Right cardiac atrium (tissue), 5 donors: Measurements from ENCODE around the gene SUFU. TPM values are rescaled to one million over a fixed set of nuclear protein-coding genes. Genes with fewer than 3 reads are reported as not detected.
"Not testable (repeated sequence)": the region's sequence is repeated elsewhere in the genome, so short reads cannot be mapped to it uniquely, and the experiment has no call there.

Source experiments
- ATAC-seq, 2 donors: fragments of 200-7000 bp; cut with Tn5 transposase; one replicate each; pipeline versions ENCODE4 v1.8.0 to v1.9.1; 2020; ENCODE audit warnings: moderate library complexity in 2 of 2, mild to moderate bottlenecking in 1 of 2
- DNase-seq, 3 donors: peaks; one replicate each; pipeline ENCODE4 v3.0.0-alpha.2; 2020
- H3K27ac ChIP-seq: one replicate; pipeline ENCODE4 v1.5.1; 2013; ENCODE audit warnings: mild to moderate bottlenecking, low read length, control low read depth, moderate library complexity
- H3K27me3 ChIP-seq: one replicate; pipeline ENCODE4 v1.6.1; 2013; ENCODE audit not compliant: control insufficient read depth, insufficient read depth
- H3K4me1 ChIP-seq: one replicate; pipeline ENCODE4 v1.6.1; 2013; ENCODE audit warnings: low read length; ENCODE audit not compliant: control insufficient read depth, insufficient read depth
- H3K4me3 ChIP-seq: one replicate; pipeline ENCODE4 v1.5.1; 2013; ENCODE audit warnings: low read length, control low read depth
- H3K9me3 ChIP-seq: one replicate; pipeline ENCODE4 v1.6.1; 2013; ENCODE audit warnings: low read length; ENCODE audit not compliant: control insufficient read depth
- WGBS: extraction: QIAGEN DNeasy Blood & Tissue Kit; methylation state at CpG from one replicate; pipeline ENCODE4 v1.1.7; 2013; 5-methylcytosine and 5-hydroxymethylcytosine counted together
- intact Hi-C, 4 donors: fragments of 100-400 bp; cut with DNase I; formaldehyde crosslinking; loops; one replicate each; pipeline versions ENCODE4 v1.11.0 to v1.14.0; 2022 to 2023
- long read RNA-seq, 4 donors: library from polyadenylated mRNA; unstranded; transcript quantifications; one replicate each; pipeline ENCODE4 v2.0.0, GENCODE V29; 2020 to 2021
- polyA plus RNA-seq: library from polyadenylated mRNA; stranded (reverse); fragments of 200-250 nt; gene quantifications from one replicate; pipeline ENCODE4 v1.2.3, GENCODE V29; 2013
- total RNA-seq, 4 donors: library from RNA; stranded (reverse); fragmentation: NEBNext Ultra II Directional; extraction: Animal tissue kit (Norgen Biotek cat#: 25700); gene quantifications; one replicate each; pipeline ENCODE4 v1.2.1, GENCODE V29; 2021
- donor health status: healthy with polysubstance abuse.
- donor health status: DM: no; HTN: yes; CAD: no.
- donor health status: DM: no; HTN: no; CAD: no.
- donor health status: DM: no; HTN: yes; CAD: no; lungs with severe emphysema.
- donor health status: DM: yes; HTN: yes; CAD: no.

The SUFU gene
- 10 to 100 TPM in 3 of 4 donors, 1 to 10 TPM in 1; 7.7 to 11.8 (median 11.4) TPM for total RNA-seq
- polyA plus RNA-seq: 6.7 TPM
- long read RNA-seq, donor 1, full-length matches to known transcripts: 1 of 16 reads
- long read RNA-seq, donor 1, partial matches to known transcripts: 3 of 16 reads
- long read RNA-seq, donor 1, other reads (novel, unspliced or antisense): 12 of 16 reads
- long read RNA-seq, donor 2, full-length matches to known transcripts: 1 of 5 reads
- long read RNA-seq, donor 2, partial matches to known transcripts: 0 of 5 reads
- long read RNA-seq, donor 2, other reads (novel, unspliced or antisense): 4 of 5 reads
- long read RNA-seq, donor 3, partial matches to known transcripts: 0 of 9 reads
- long read RNA-seq, donor 3, other reads (novel, unspliced or antisense): 9 of 9 reads
- long read RNA-seq, donor 4, partial matches to known transcripts: 0 of 7 reads
- long read RNA-seq, donor 4, other reads (novel, unspliced or antisense): 7 of 7 reads

DNA sequence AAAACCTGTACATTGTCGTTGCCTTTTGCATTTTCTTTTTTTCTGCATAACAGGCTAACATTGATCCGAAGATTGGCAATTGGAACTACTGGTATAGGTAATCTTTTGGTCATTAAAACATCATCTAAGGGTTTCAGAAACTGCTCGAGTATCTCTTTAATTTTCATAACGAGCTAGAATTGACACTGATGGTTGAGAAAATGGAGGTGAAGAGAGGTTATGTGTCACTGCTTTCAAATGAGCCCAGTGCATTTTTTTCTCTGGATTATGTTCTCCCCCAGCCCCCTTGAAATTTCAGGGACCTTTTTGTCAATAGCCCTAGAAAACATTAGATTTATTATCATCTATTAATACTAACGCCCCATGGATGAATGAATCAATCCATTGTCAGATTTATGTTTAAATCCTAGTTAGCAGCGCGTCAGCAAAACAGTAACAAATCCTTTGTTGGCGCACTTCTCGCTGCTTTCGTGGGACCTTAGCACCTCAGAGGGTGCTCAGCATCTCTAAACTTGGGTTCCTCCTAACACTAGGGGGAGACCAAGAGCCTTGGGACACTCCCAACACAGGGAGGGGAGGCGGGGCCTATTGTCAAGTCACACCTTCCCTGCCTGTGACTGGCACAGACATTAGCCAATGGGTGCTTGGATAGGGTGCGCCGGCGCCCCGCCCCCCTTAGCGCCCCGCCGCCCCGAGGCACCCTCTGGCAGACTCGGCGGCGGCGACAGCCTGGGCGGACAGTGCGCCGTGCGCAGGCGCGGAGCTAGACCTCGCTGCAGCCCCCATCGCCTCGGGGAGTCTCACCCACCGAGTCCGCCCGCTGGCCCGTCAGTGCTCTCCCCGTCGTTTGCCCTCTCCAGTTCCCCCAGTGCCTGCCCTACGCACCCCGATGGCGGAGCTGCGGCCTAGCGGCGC is at the start of gene SUFU:
SUFU (plus strand) TSS at position 709 of the 915 bp plus-strand sequence; CDS start at position 890, 181 bp downstream.
- intact Hi-C loops: loop anchor here in 1 of 4 donors (5.0 kb wide), 1 partner anchor 79 kb away; no protein-coding TSS in a partner anchor
- under 1% methylated on average over 44 of the region's 44 CpGs for WGBS
- peak within 1 kb of the TSS; percentile 88 for H3K4me3 ChIP-seq
- no peaks in the 10 kb centered on the region for H3K27me3 ChIP-seq
- DNase-seq: peak; percentile 96 to 99 (median 98)
- peak; percentile 89 for ATAC-seq
- H3K27ac ChIP-seq: peak within 1 kb of the TSS; percentile 69
- H3K4me1 ChIP-seq: peaks cover 7% of the 10 kb centered on the region
- no peaks in the 10 kb centered on the region for H3K9me3 ChIP-seq

DNA sequence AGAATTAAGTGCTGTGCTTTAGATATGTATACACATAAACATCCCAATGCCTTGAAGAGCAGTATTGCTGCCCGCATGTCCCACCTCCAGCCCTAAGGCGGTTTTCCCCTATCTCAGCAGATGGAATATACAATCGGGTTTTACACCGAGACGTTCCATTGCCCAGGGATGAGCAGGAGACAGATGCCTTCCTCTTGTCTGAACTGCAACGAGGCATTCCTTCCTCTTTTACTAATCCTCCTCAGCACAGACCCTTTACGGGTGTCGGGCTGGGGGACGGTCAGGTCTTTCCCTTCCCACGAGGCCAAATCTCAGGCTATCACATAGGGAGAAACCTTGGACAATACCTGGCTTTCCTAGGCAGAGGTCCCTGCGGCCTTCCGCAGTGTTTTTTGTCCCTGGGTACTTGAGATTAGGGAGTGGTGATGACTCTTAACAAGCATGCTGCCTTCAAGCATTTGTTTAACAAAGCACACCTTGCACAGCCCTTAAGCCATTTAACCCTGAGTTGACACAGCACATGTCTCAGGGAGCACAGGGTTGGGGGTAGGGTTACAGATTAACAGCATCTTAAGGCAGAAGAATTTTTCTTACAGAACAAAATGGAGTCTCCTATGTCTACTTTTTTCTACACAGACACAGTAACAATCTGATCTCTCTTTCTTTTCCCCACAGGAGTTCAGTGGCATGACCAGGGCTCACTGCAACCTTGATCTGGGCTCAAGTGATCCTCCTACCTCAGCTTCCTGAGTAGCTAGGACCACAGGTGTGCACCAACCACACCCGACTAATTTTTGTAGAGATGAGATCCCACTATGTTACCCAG is 48.9 kb upstream of the SUFU start:
- H3K27ac ChIP-seq, H3K4me1 ChIP-seq, ATAC-seq, H3K9me3 ChIP-seq, DNase-seq, intact Hi-C loops, H3K4me3 ChIP-seq, H3K27me3 ChIP-seq: not testable (repeated sequence)
- 72% methylated on average over 13 of the region's 13 CpGs for WGBS

DNA sequence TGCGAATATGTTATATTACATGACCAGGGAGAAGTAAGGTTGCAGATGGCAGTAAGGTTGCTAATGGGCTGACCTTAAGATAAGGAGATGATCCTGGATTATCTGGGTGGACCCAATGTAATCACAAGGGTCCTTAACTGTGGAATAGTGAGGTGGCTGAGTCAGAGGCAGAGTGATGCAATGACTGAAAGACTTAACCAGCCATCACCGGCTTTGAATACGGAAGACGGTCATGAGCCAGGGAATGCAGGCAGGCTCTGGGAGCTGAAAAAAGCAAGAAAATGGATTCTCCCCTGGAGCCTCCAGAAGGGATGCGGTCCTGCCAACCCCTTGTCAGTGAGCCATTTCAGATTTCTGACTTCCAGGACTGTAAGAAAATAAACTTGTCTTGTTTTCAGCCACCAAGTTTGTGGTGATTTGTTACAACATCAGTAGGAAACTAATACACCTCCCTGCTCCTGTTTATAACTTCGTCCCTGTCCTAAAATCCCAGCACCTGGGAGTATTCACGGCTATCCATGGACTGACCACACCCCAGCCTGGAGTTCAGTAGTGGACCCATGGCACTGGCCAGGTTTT is 47.8 kb upstream of the SUFU start:
- H3K27me3 ChIP-seq: no peaks in the 10 kb centered on the region
- no peak overlapping the region for H3K27ac ChIP-seq
- no peaks in the 10 kb centered on the region for H3K9me3 ChIP-seq
- WGBS: 72% methylated on average over 7 of the region's 7 CpGs
- DNase-seq (peak in 1 of 3 donors; percentile 47), ATAC-seq (peak; percentile 13 to 28)
- H3K4me1 ChIP-seq: peaks cover 5% of the 10 kb centered on the region
- intact Hi-C loops: no loop called here
- no peak overlapping the region for H3K4me3 ChIP-seq

GRCh38 chr10:102457591-102458150 is 46.1 kb upstream of the SUFU start:
- Histone ChIP-seq H3K9me3 (no peaks in the 10 kb centered on the region), H3K27ac (no peak overlapping the region), H3K4me3 (no peak overlapping the region), H3K27me3 (no peaks in the 10 kb centered on the region), H3K4me1 (peaks cover 2% of the 10 kb centered on the region)
- DNase-seq: no peak
- ATAC-seq: no peak
- 83% methylated on average over 9 of the region's 9 CpGs for WGBS
- intact Hi-C loops: no loop called here

GRCh38 chr10:102458656-102459055 is 45.1 kb upstream of the SUFU start:
- Histone ChIP-seq H3K27ac (no peak overlapping the region), H3K9me3 (no peaks in the 10 kb centered on the region), H3K27me3 (no peaks in the 10 kb centered on the region), H3K4me1 (peaks cover 4% of the 10 kb centered on the region), H3K4me3 (no peak overlapping the region)
- intact Hi-C loops: no loop called here
- no peak for DNase-seq
- WGBS: 78% methylated on average over 4 of the region's 4 CpGs
- ATAC-seq: no peak

DNA sequence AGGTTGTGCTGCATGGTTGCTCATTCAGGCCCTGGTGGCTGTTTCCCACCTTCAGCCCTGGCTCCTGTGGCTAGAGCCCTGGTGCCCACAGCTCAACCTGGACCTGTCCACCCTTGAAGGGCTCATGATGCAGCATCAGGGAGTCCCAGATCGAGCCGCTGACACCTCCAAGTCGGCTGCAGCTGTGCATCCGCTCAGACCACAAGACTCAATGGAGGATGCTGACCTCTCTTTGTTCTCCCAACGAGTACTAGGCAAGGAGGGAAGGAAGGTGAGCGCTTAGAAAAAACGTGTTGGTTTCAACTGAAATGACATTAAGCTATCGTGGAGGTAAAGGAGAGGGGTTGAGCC is 43.0 kb upstream of the SUFU start:
- intact Hi-C loops: no loop called here
- Histone ChIP-seq H3K4me3 (peak overlapping the region; percentile 60), H3K4me1 (peaks cover 4% of the 10 kb centered on the region), H3K27ac (no peak overlapping the region), H3K9me3 (no peaks in the 10 kb centered on the region), H3K27me3 (no peaks in the 10 kb centered on the region)
- ATAC-seq: peak; percentile 6 to 17
- no peak for DNase-seq
- WGBS: 27% methylated on average over 8 of the region's 8 CpGs

DNA sequence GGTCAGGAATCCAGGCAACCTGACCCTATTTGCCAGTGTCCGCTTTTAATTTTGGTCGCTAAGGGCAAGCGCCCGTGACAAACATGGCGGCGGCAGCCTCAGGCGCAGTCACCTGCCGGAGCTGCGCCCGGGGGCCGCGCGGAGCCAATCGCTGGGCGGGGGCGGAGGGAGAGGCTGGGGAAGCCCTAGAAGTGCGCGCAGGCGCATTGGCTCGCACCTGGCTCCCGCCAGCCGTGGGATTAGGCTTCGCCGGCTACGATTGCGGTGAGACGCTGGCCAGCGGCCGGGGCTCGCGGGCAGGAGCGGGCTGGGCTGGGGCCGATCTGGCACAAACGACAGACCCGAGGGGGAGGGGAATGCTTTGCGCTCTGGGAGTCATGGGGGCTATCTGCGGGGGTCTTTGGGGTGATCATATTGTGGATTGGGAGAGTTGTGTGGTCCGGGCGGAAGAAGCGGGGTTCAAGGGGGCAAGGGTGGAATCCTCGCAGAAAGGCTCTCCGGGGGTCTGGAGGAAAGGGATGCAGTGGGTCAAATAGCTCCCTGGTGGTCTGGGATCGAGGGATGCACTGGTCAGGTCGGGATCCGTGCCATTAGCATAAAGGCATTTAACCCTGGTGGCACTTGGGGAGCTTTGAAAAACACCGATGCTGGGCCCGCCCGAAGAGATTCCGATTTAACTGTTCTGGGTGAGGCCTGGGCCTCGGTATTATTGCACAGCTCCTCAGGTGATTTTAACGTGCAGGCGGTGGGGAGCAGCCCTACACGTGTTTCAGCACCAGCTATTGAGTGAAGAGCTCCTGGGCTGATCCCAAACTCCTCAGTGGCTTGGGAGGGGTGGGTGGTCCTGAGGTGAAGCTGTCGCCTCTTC is 42.4 kb upstream of the SUFU start:
- WGBS: 4% methylated on average over 54 of the region's 54 CpGs

DNA sequence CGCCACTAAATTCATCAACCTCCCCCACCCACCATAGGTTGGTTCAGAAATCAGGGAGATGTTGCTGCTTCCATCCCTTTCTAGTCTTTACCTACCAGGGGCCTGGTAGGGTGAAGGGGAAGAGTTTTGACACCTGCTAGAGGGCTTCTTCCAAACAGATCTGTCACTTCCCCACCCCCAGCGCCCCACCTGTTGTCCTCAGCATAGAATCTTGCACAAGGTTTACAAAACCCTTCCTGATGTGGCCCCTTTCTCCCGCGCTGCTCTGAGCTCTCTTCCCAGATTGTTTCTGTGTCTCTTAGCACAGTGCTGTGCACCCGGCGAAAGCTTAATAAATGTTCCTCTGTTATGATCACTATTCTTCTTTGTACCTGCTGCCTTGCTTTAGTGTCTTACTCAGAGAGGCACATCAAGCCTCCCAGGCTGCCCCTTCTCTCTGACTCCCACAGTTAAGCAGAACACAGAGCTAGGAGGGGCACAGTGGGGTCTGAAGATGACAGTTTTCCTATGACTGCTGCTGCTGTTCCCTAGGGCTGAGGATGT is 41.2 kb upstream of the SUFU start:
- Histone ChIP-seq H3K27me3 (no peaks in the 10 kb centered on the region), H3K4me3 (no peak overlapping the region), H3K27ac (no peak overlapping the region), H3K9me3 (no peaks in the 10 kb centered on the region), H3K4me1 (peaks cover 4% of the 10 kb centered on the region)
- DNase-seq (no peak), ATAC-seq (no peak)
- intact Hi-C loops: no loop called here
- WGBS: 73% methylated on average over 6 of the region's 6 CpGs

More for the DNA sequence above, 42.4 kb upstream of the SUFU start:
- intact Hi-C loops: no loop called here
- Histone ChIP-seq H3K27ac (no peak overlapping the region), H3K27me3 (no peaks in the 10 kb centered on the region), H3K9me3 (no peaks in the 10 kb centered on the region), H3K4me3 (peak overlapping the region; percentile 60), H3K4me1 (peaks cover 4% of the 10 kb centered on the region)
- peak; percentile 94 to 97 for ATAC-seq
- DNase-seq: peak; percentile 93 to 98 (median 97)

GRCh38 chr10:102463983-102464382 is 39.8 kb upstream of the SUFU start:
- 87% methylated on average over 10 of the region's 10 CpGs for WGBS
- ATAC-seq: no peak
- no peak overlapping the region for H3K27ac ChIP-seq
- H3K9me3 ChIP-seq: no peaks in the 10 kb centered on the region
- intact Hi-C loops: no loop called here
- H3K4me3 ChIP-seq: no peak overlapping the region
- no peak for DNase-seq
- no peaks in the 10 kb centered on the region for H3K27me3 ChIP-seq
- peaks cover 4% of the 10 kb centered on the region for H3K4me1 ChIP-seq
